ENCODE results near the gene SNX32. TPM values are rescaled to one million over a fixed set of nuclear protein-coding genes. Genes with fewer than 3 reads are reported as not detected.
A peak's percentile ranks its signal among the peaks of the same experiment; 100 is the strongest.

The SNX32 gene
- total RNA-seq, 2 experiments from 2014 or later, result 2.9 to 3.0 TPM

GRCh38 chr11:65869643-65870306, 36.0 kb downstream of the SNX32 start:
- POLR2A ChIA-PET, result no interaction called here

GRCh38 chr11:65870307-65870658, 36.5 kb downstream of the SNX32 start:
- no peak for ATAC-seq
- intact Hi-C loops (cut with DNase I, micrococcal nuclease), result no loop called here
- POLR2A ChIA-PET, result no interaction called here

More at GRCh38 chr11:65869643-65870306, 36.0 kb downstream of the SNX32 start:
- CTCF ChIA-PET, result interaction anchor here (0.6 to 4.8 kb wide), 5 partner anchors 9 to 153 kb away, joined by 3 to 76 read pairs (median 4); partner anchors contain the start of genes CCDC85B, FIBP and MUS81
- DNase-seq (peak; percentile 16), ATAC-seq (no peak)
- H3K27me3 Mint-ChIP-seq, result no peaks in the 10 kb centered on the region
- H3K36me3 Mint-ChIP-seq (ENCODE audit: low read depth), result peaks cover 20% of the 10 kb centered on the region
- H3K27ac Mint-ChIP-seq, result no peak overlapping the region
- peaks cover 13% of the 10 kb centered on the region for H3K4me1 Mint-ChIP-seq
- no peaks in the 10 kb centered on the region for H3K9me3 Mint-ChIP-seq (ENCODE audit: low read depth)
- intact Hi-C loops (cut with DNase I, micrococcal nuclease), result no loop called here
- H3K4me3 Mint-ChIP-seq, result no peak overlapping the region

GRCh38 chr11:65870706-65871681, 37.2 kb downstream of the SNX32 start:
- Mint-ChIP-seq H3K9me3 (ENCODE audit: low read depth) (no peaks in the 10 kb centered on the region), H3K4me3 (no peak overlapping the region), H3K27ac (peak overlapping the region; percentile 31), H3K4me1 (peaks cover 13% of the 10 kb centered on the region), H3K36me3 (ENCODE audit: low read depth) (peaks cover 14% of the 10 kb centered on the region), H3K27me3 (no peaks in the 10 kb centered on the region)
- ChIA-PET POLR2A (interaction anchor here (0.6 to 1.4 kb wide), 5 partner anchors 8 to 22 kb away, joined by 3 to 6 read pairs (median 4); partner anchors contain the start of gene FIBP), CTCF (interaction anchor here (0.6 to 4.8 kb wide), 10 partner anchors 11 to 484 kb away, joined by 3 to 76 read pairs (median 3); partner anchors contain the start of genes BANF1, CCDC85B, FIBP and MUS81)
- no peak for ATAC-seq
- intact Hi-C loops (cut with DNase I, micrococcal nuclease), result no loop called here
- no peak for DNase-seq

More at GRCh38 chr11:65870307-65870658, 36.5 kb downstream of the SNX32 start:
- H3K27me3 Mint-ChIP-seq, result no peaks in the 10 kb centered on the region
- H3K36me3 Mint-ChIP-seq (ENCODE audit: low read depth), result peaks cover 15% of the 10 kb centered on the region
- no peak overlapping the region for H3K27ac Mint-ChIP-seq
- peaks cover 13% of the 10 kb centered on the region for H3K4me1 Mint-ChIP-seq
- H3K9me3 Mint-ChIP-seq (ENCODE audit: low read depth), result no peaks in the 10 kb centered on the region
- DNase-seq, result no peak
- CTCF ChIA-PET, result interaction anchor here (0.6 to 4.8 kb wide), 5 partner anchors 10 to 134 kb away, joined by 3 to 76 read pairs (median 4); partner anchors contain the start of genes CCDC85B, FIBP and MUS81
- no peak overlapping the region for H3K4me3 Mint-ChIP-seq

GRCh38 chr11:65871811-65872548, 38.2 kb downstream of the SNX32 start:
- DNase-seq (no peak), ATAC-seq (no peak)
- peaks cover 10% of the 10 kb centered on the region for H3K36me3 Mint-ChIP-seq (ENCODE audit: low read depth)
- H3K4me3 Mint-ChIP-seq, result peak overlapping the region; percentile 41
- ChIA-PET CTCF (interaction anchor here (0.6 to 4.8 kb wide), 8 partner anchors 12 to 131 kb away, joined by 3 to 76 read pairs (median 3); partner anchors contain the start of genes BANF1, CCDC85B, FIBP and MUS81), POLR2A (interaction anchor here (0.8 to 1.4 kb wide), 4 partner anchors 9 to 17 kb away, joined by 4 to 6 read pairs (median 5); partner anchors contain the start of gene FIBP)
- H3K9me3 Mint-ChIP-seq (ENCODE audit: low read depth), result no peaks in the 10 kb centered on the region
- intact Hi-C loops (cut with DNase I, micrococcal nuclease), result loop anchor here in 1 of 2 experiments (2.0 kb wide), 1 partner anchor 17 kb away; the partner anchor contains the start of gene FIBP
- H3K4me1 Mint-ChIP-seq, result peaks cover 13% of the 10 kb centered on the region
- no peaks in the 10 kb centered on the region for H3K27me3 Mint-ChIP-seq
- H3K27ac Mint-ChIP-seq, result peak overlapping the region; percentile 31

GRCh38 chr11:65872586-65873317, 39.0 kb downstream of the SNX32 start, which contains the start of gene EFEMP2:
EFEMP2 (minus strand) TSS chr11:65872800; CDS start chr11:65872354, 446 bp downstream.
- ATAC-seq, result no peak
- ChIA-PET POLR2A (interaction anchor here (1.0 to 1.8 kb wide), 2 partner anchors 13 kb away, joined by 4 to 7 read pairs; no protein-coding TSS in a partner anchor), CTCF (interaction anchor here (1.0 to 4.8 kb wide), 5 partner anchors 12 to 114 kb away, joined by 3 to 76 read pairs (median 31); partner anchors contain the start of genes CCDC85B, CFL1, FIBP and MUS81)
- Mint-ChIP-seq H3K36me3 (ENCODE audit: low read depth) (peaks cover 4% of the 10 kb centered on the region), H3K4me1 (peaks cover 15% of the 10 kb centered on the region), H3K27ac (peak within 1 kb of the TSS; percentile 91), H3K27me3 (no peaks in the 10 kb centered on the region), H3K9me3 (ENCODE audit: low read depth) (no peaks in the 10 kb centered on the region), H3K4me3 (peak within 1 kb of the TSS; percentile 84)
- intact Hi-C loops (cut with DNase I, micrococcal nuclease), result loop anchor here (1.0 to 2.0 kb wide), 10 partner anchors 12 to 220 kb away; partner anchors contain the start of genes FIBP (in 2 of the 2), FOSL1 (in 2 of the 2), MUS81 (in 2 of the 2) and BANF1 (in 1 of the 2)
- no peak for DNase-seq

GRCh38 chr11:65873318-65874156, 39.8 kb downstream of the SNX32 start:
- ChIA-PET POLR2A (interaction anchor here (0.7 to 1.8 kb wide), 6 partner anchors 14 to 21 kb away, joined by 3 to 7 read pairs (median 4); partner anchors contain the start of genes CCDC85B, CFL1 and FIBP), CTCF (interaction anchor here (0.6 to 2.6 kb wide), 7 partner anchors 11 to 20 kb away, joined by 3 to 42 read pairs (median 9); partner anchors contain the start of genes CCDC85B, CFL1, FIBP and MUS81)
- Mint-ChIP-seq H3K27me3 (no peaks in the 10 kb centered on the region), H3K4me3 (peak overlapping the region; percentile 84), H3K9me3 (ENCODE audit: low read depth) (no peaks in the 10 kb centered on the region), H3K27ac (peak overlapping the region; percentile 91), H3K36me3 (ENCODE audit: low read depth) (no peaks in the 10 kb centered on the region), H3K4me1 (peaks cover 15% of the 10 kb centered on the region)
- DNase-seq (peak; percentile 97), ATAC-seq (peak; percentile 93)
- intact Hi-C loops (cut with DNase I, micrococcal nuclease), result loop anchor here (1.0 to 2.0 kb wide), 10 partner anchors 13 to 221 kb away; partner anchors contain the start of genes FIBP (in 2 of the 2), FOSL1 (in 2 of the 2), MUS81 (in 2 of the 2) and BANF1 (in 1 of the 2)

GRCh38 chr11:65879617-65880016, 45.9 kb downstream of the SNX32 start, which contains the start of gene CTSW:
CTSW (plus strand) TSS chr11:65879837; CDS start chr11:65879855, 18 bp downstream.
- Mint-ChIP-seq H3K27ac (peak within 1 kb of the TSS; percentile 37), H3K9me3 (ENCODE audit: low read depth) (no peaks in the 10 kb centered on the region), H3K36me3 (ENCODE audit: low read depth) (peaks cover 10% of the 10 kb centered on the region), H3K4me3 (no peak within 1 kb of the TSS), H3K27me3 (no peaks in the 10 kb centered on the region), H3K4me1 (peaks cover 22% of the 10 kb centered on the region)
- DNase-seq, result no peak
- POLR2A ChIA-PET, result no interaction called here
- intact Hi-C loops (cut with DNase I, micrococcal nuclease), result no loop called here
- ATAC-seq, result no peak
- CTCF ChIA-PET, result interaction anchor here (0.7 to 1.5 kb wide), 4 partner anchors 11 to 100 kb away, joined by 3 to 5 read pairs (median 4); partner anchors contain the start of genes CCDC85B and MUS81

GRCh38 chr11:65880027-65880426, 46.3 kb downstream of the SNX32 start:
- ATAC-seq (no peak), DNase-seq (no peak)
- Mint-ChIP-seq H3K4me3 (no peak overlapping the region), H3K9me3 (ENCODE audit: low read depth) (no peaks in the 10 kb centered on the region), H3K36me3 (ENCODE audit: low read depth) (peaks cover 14% of the 10 kb centered on the region), H3K4me1 (peaks cover 25% of the 10 kb centered on the region), H3K27me3 (no peaks in the 10 kb centered on the region), H3K27ac (no peak overlapping the region)
- ChIA-PET POLR2A (no interaction called here), CTCF (interaction anchor here (0.9 to 1.5 kb wide), 3 partner anchors 11 to 100 kb away, joined by 3 to 5 read pairs (median 5); partner anchors contain the start of genes CCDC85B and MUS81)
- intact Hi-C loops (cut with DNase I, micrococcal nuclease), result no loop called here

Measured in activated CD4-positive, alpha-beta T cell treated with anti-CD3 and anti-CD28 coated beads for 36 hours (primary cell).